ENCODE results near the gene PXMP2.

DNA sequence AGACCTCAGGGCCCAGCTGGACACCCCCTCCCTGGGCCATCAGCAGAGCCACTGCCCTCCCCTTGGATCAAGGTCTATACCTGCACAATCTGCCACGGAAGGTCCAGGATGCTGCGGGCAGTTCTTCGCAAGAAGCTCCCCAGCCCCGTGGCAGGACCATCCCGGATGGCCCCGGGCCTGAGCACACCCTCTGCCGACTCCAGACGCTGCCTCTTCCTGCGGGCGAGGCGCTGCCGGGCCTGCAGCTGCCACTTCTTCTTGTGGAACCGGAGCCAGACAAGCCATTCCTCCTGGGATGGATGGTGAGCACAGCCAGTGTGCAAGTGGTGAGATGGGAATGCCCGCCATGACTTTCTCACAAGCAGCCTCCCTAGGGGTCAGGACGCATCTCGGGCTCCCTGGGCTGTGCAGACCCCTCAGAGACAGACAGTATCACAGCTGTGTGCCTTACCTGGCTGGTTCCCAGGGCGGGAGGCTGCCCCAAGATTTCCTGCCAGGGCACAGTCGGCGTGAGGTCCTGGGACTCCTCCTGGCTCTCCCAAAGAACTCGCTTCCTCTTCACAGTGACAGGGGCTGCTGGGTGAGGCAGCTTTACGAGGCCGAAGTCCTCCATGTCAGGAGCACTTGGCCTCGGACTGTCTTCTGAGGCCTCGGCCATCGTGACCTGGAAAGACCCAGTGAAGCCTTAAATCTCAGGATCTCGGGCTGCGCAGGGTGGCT is 38.0 kb upstream of the PXMP2 start:
- TF ChIP-seq POLR2AphosphoS5 (IDR thresholded peaks at IDR 0.05): no peak
- no peak for TF ChIP-seq POLR2A (IDR thresholded peaks at IDR 0.05; ENCODE audit: low read depth)
- TF ChIP-seq, protein P1, sequence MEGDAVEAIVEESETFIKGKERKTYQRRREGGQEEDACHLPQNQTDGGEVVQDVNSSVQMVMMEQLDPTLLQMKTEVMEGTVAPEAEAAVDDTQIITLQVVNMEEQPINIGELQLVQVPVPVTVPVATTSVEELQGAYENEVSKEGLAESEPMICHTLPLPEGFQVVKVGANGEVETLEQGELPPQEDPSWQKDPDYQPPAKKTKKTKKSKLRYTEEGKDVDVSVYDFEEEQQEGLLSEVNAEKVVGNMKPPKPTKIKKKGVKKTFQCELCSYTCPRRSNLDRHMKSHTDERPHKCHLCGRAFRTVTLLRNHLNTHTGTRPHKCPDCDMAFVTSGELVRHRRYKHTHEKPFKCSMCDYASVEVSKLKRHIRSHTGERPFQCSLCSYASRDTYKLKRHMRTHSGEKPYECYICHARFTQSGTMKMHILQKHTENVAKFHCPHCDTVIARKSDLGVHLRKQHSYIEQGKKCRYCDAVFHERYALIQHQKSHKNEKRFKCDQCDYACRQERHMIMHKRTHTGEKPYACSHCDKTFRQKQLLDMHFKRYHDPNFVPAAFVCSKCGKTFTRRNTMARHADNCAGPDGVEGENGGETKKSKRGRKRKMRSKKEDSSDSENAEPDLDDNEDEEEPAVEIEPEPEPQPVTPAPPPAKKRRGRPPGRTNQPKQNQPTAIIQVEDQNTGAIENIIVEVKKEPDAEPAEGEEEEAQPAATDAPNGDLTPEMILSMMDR (IDR thresholded peaks at IDR 0.05): no peak
- TF ChIP-seq EP300 (IDR thresholded peaks at IDR 0.05): no peak

Measured in esophagus muscularis mucosa (tissue), 4 donors.